ENCODE data around the gene ODAD3.

Gene ODAD3

GRCh38 chr19:11390933-11391680 lies 43.8 kb downstream of the ODAD3 start:
- Histone ChIP-seq H3K4me1 (ENCODE audit: low read length) (no peaks in the 10 kb centered on the region), H3K9ac (ENCODE audit: low read length) (no peak overlapping the region), H3K36me3 (replicated peaks; ENCODE audit: low read depth, low read length) (no peaks in the 10 kb centered on the region), H3K4me3 (ENCODE audit: low read length) (no peak overlapping the region), H3K4me2 (ENCODE audit: low read length) (no peak overlapping the region), H3K27ac (ENCODE audit: low read length) (no peak overlapping the region), H3K79me2 (ENCODE audit: low read length) (no peaks in the 10 kb centered on the region), H2AFZ (ENCODE audit: low read depth, low read length) (no peak overlapping the region), H4K20me1 (ENCODE audit: insufficient read depth, low read length) (no peaks in the 10 kb centered on the region), H3K9me3 (ENCODE audit: insufficient read depth, low read length) (no peaks in the 10 kb centered on the region), H3K27me3 (ENCODE audit: low read depth, low read length) (no peaks in the 10 kb centered on the region; the same call in 1 of the 2 replicates)
- TF ChIP-seq, protein P1, sequence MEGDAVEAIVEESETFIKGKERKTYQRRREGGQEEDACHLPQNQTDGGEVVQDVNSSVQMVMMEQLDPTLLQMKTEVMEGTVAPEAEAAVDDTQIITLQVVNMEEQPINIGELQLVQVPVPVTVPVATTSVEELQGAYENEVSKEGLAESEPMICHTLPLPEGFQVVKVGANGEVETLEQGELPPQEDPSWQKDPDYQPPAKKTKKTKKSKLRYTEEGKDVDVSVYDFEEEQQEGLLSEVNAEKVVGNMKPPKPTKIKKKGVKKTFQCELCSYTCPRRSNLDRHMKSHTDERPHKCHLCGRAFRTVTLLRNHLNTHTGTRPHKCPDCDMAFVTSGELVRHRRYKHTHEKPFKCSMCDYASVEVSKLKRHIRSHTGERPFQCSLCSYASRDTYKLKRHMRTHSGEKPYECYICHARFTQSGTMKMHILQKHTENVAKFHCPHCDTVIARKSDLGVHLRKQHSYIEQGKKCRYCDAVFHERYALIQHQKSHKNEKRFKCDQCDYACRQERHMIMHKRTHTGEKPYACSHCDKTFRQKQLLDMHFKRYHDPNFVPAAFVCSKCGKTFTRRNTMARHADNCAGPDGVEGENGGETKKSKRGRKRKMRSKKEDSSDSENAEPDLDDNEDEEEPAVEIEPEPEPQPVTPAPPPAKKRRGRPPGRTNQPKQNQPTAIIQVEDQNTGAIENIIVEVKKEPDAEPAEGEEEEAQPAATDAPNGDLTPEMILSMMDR (IDR thresholded peaks at IDR 0.05; ENCODE audit: low read depth, low read length): no peak
- TF ChIP-seq EZH2phosphoT487 (IDR thresholded peaks at IDR 0.05; ENCODE audit: low read depth): no peak

DNA sequence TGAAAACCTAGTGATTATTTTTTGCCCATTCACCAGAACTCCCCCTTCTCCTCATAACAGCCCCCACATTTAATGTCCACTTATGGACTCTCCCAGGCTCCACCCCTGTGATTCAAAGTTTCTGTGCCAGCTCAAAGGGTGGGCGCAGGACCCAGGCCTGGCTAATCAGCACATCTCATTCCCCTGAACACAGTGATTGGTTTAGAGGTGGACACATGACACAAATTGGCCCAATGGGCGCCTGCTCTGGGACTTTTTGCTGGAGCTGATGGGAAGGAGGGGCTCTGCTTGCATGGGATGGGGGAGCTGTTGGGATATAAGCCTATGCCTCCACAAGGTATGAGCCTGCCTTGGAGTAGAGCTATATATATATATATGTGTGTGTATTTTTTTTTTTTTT lies 44.6 kb downstream of the ODAD3 start:
- Histone ChIP-seq H3K9ac (ENCODE audit: low read length) (no peak overlapping the region), H3K4me3 (ENCODE audit: low read length) (no peak overlapping the region), H3K36me3 (replicated peaks; ENCODE audit: low read depth, low read length) (no peaks in the 10 kb centered on the region), H3K79me2 (ENCODE audit: low read length) (no peaks in the 10 kb centered on the region), H3K4me1 (ENCODE audit: low read length) (no peaks in the 10 kb centered on the region), H3K27me3 (ENCODE audit: low read depth, low read length) (no peaks in the 10 kb centered on the region; the same call in 1 of the 2 replicates), H2AFZ (ENCODE audit: low read depth, low read length) (no peak overlapping the region), H3K4me2 (ENCODE audit: low read length) (no peak overlapping the region), H3K9me3 (ENCODE audit: insufficient read depth, low read length) (no peaks in the 10 kb centered on the region), H4K20me1 (ENCODE audit: insufficient read depth, low read length) (no peaks in the 10 kb centered on the region), H3K27ac (ENCODE audit: low read length) (no peak overlapping the region)
- TF ChIP-seq EZH2phosphoT487 (IDR thresholded peaks at IDR 0.05; ENCODE audit: low read depth): no peak
- TF ChIP-seq, protein P1 (IDR thresholded peaks at IDR 0.05; ENCODE audit: low read depth, low read length): no peak

GRCh38 chr19:11387162-11388034 lies 47.5 kb downstream of the ODAD3 start:
- no peaks in the 10 kb centered on the region for H3K36me3 ChIP-seq (replicated peaks; ENCODE audit: low read depth, low read length)
- H3K9me3 ChIP-seq (ENCODE audit: insufficient read depth, low read length): no peaks in the 10 kb centered on the region
- H3K4me2 ChIP-seq (ENCODE audit: low read length): no peak overlapping the region
- no peaks in the 10 kb centered on the region; the same call in 1 of the 2 replicates for H3K27me3 ChIP-seq (ENCODE audit: low read depth, low read length)
- no peaks in the 10 kb centered on the region for H3K4me1 ChIP-seq (ENCODE audit: low read length)
- no peak overlapping the region for H3K4me3 ChIP-seq (ENCODE audit: low read length)
- TF ChIP-seq, protein P1 (IDR thresholded peaks at IDR 0.05; ENCODE audit: low read depth, low read length): no peak
- no peaks in the 10 kb centered on the region for H3K79me2 ChIP-seq (ENCODE audit: low read length)
- no peaks in the 10 kb centered on the region for H4K20me1 ChIP-seq (ENCODE audit: insufficient read depth, low read length)
- H3K27ac ChIP-seq (ENCODE audit: low read length): no peak overlapping the region
- H3K9ac ChIP-seq (ENCODE audit: low read length): no peak overlapping the region
- H2AFZ ChIP-seq (ENCODE audit: low read depth, low read length): peak overlapping the region; percentile 71

DNA sequence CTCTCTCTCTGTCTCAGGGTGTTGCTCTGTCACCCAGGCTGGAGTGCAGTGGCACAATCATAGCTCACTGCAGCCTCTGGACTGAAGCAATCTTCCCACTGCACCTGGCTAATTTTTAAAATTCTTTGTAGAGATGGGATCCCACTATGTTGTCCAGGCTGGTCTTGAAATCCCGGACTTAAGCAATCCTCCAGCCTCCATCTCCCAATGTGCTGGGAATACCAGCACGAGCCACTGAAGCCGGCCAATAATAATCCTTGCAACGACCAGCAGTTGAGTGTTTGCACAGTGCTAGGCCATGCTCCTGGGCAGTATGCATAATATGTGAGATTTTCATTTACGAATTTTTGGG lies 50.2 kb downstream of the ODAD3 start:
- H3K9me3 ChIP-seq (ENCODE audit: insufficient read depth, low read length): no peaks in the 10 kb centered on the region
- H4K20me1 ChIP-seq (ENCODE audit: insufficient read depth, low read length): no peaks in the 10 kb centered on the region
- no peak overlapping the region for H3K9ac ChIP-seq (ENCODE audit: low read length)
- H3K4me1 ChIP-seq (ENCODE audit: low read length): peaks cover 11% of the 10 kb centered on the region
- no peaks in the 10 kb centered on the region for H3K36me3 ChIP-seq (replicated peaks; ENCODE audit: low read depth, low read length)
- no peak overlapping the region for H3K4me2 ChIP-seq (ENCODE audit: low read length)
- no peak overlapping the region for H3K27ac ChIP-seq (ENCODE audit: low read length)
- H3K79me2 ChIP-seq (ENCODE audit: low read length): peaks cover 5% of the 10 kb centered on the region; the same call in 1 of the 2 replicates
- H2AFZ ChIP-seq (ENCODE audit: low read depth, low read length): no peak overlapping the region
- H3K27me3 ChIP-seq (ENCODE audit: low read depth, low read length): no peaks in the 10 kb centered on the region
- no peak overlapping the region for H3K4me3 ChIP-seq (ENCODE audit: low read length)
- TF ChIP-seq, protein P1 (IDR thresholded peaks at IDR 0.05; ENCODE audit: low read depth, low read length): no peak
- no peak for TF ChIP-seq EZH2phosphoT487 (IDR thresholded peaks at IDR 0.05; ENCODE audit: low read depth)

Measured in OCI-LY3 (cell line).